ENCODE data around the gene RASL11A.

DNA sequence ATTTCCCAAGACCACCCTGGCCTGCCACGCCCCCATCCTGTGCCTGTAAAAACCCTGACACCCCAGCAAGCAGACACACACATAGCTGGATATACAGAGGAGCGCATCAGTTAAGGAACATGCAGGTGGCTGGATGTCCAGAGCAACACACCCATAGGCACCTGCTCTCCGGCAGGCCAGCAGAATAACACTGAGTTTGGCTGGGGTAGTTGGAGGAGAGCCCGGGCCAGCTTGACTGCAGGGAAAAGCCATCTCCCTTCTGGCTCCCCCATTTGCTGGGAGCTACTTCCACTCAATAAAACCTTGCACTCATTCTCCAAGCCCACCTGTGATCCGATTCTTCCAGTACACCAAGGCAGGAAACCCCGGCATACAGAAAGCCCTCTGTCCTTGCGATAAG is 8.9 kb downstream of the RASL11A start:
- TF ChIP-seq POLR2AphosphoS5 (IDR thresholded peaks at IDR 0.05; ENCODE audit: insufficient read depth in 1 of 2, low read depth in 1 of 2) (no peak), POLR2A (IDR thresholded peaks at IDR 0.05) (no peak)
- TF ChIP-seq, protein P1, sequence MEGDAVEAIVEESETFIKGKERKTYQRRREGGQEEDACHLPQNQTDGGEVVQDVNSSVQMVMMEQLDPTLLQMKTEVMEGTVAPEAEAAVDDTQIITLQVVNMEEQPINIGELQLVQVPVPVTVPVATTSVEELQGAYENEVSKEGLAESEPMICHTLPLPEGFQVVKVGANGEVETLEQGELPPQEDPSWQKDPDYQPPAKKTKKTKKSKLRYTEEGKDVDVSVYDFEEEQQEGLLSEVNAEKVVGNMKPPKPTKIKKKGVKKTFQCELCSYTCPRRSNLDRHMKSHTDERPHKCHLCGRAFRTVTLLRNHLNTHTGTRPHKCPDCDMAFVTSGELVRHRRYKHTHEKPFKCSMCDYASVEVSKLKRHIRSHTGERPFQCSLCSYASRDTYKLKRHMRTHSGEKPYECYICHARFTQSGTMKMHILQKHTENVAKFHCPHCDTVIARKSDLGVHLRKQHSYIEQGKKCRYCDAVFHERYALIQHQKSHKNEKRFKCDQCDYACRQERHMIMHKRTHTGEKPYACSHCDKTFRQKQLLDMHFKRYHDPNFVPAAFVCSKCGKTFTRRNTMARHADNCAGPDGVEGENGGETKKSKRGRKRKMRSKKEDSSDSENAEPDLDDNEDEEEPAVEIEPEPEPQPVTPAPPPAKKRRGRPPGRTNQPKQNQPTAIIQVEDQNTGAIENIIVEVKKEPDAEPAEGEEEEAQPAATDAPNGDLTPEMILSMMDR (IDR thresholded peaks at IDR 0.05): no peak

Data from vagina (tissue), 2 donors.